Eye (tissue), 1 donor: ENCODE results near the gene EPN2.

ENCODE experiments used
- DNase-seq: peaks from one replicate; pipeline ENCODE4 v3.0.0-alpha.2; 2015

The EPN2 gene

DNA sequence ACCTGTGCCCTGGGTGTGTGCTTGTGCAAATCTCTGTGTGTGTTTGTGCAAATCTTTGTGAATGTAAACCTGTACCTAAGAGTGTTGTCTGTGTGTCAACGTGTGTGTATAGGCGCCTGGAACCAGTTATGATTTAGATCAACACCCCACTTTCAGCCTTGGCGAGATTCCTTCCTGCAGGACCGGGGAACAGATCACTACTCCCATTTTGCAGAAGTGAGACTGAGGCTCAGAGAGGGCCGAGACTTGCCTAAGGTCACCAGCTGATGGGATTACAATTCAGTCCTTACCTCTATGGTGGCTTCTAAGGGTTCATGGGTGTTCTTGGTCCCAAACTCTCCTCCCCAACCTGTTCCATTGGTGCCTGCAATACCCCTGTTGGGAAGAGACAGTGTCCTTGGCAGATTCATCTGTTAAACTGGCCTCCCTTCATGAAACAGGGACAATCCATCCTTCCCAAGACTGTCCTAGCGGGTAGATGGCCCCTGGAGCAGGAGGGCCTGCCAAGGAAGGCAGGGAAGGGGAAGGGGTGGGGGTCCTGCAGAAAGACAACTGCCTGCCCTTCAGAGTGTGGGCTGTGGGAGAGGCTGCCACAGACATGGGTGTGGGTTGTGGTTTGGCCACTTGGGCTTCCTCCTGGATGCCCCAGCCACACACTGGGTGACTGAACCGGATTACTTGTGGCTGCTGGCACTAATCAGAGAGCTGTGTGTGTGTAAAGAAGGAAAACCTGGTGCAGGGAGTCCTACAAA lies 134.3 kb downstream of the EPN2 start:
- DNase-seq, result no peak

DNA sequence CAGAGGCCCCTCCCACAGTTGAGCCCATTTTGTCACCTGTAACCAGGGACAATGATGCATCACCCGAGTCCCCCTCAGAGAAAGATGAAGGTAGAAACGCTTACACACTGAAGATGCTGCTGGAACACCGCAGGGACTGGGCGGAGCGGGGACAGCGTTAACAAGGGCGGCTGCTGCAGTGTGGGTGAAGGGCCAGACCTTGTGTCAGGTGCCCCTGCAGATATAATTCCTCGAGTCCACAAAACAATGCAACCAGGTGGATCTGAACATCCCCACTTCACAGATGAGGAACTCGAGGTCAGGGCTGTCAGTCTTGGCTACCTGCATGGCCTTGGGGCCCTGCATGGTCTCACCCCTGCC lies 134.8 kb downstream of the EPN2 start:
- DNase-seq, result no peak

DNA sequence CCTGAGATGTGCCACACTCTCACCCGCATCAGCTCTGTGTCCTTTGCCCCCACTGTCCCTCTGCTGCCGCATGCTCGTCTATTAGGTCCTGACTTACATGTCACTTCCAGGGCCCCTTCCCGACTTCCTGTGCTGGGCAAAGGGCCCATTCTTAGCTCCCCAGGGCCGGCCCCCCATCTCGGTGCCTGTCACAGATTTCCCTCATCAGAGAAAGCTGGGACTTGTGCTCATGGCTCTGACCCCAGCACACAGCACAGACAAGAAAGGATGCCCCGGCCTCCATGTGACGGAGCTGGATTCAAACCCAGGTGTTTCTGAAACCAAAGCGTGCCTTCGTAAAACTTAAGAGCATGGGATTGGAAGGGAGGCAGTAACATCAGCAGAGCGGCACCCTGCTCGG lies 135.3 kb downstream of the EPN2 start:
- no peak for DNase-seq

DNA sequence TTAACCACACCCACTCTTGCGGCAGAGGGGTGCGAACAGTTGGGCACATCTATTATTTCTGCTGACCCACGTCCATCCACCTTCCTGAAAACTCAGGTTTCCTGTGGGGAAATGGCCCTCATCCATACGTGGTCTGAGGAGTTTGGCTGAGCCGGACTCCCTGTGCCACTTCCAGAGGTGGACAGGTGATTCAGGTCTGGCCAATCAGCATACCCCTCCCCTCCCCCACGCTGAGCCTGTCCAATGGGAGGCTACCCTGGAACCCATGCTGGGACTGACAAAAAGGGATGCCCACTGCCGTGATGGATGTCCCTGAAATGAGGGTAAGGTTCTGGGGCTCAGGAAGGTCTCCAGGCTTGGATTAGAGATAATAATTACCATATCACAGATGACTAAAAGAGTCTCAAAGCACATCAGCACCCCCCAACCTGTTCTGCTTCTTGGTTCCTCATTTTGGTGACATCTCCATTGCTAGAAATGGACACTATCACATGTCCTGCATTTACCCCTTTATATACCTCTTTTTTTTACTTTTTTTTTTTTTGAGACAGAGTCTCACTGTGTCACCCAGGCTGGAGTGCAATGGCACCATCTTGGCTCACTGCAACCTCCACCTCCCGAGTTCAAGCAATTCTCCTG lies 135.8 kb downstream of the EPN2 start:
- DNase-seq, result no peak

DNA sequence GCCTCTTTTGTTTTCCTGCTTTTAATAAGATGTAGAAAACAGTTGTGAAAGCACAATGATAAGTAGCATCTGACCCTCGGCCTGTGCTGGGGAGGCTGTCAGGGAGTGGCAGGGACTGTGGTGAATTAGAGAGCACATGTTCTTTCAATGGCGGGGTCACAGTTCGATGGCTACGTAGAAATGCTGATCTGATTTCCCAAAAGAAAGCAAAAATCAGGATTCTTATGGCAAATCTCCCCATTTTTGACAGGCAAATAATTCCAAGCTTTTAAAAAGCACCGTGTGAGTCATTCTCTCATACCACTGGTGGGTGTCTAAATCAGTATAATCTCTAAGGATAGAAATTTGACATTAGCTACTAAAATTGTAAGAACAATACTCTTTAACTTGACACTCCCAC lies 137.0 kb downstream of the EPN2 start:
- no peak for DNase-seq

DNA sequence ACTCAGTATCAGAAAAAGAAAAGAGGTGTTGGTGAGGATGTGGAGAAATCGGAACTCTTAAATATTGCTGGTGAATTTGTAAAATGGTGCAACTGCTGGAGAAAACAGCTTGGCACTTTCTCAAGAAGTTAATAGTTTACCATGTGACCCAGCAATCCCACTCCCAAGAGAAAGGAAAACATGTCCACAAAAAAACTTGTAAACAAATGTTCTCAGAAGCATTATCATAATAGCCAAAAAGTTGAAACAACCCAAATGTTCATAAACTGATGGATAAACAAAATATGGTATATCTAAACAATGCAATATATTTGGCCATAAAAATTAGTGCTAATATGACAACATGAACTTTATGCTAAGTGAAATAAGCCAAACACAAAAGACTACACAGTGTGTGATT lies 138.6 kb downstream of the EPN2 start:
- no peak for DNase-seq

DNA sequence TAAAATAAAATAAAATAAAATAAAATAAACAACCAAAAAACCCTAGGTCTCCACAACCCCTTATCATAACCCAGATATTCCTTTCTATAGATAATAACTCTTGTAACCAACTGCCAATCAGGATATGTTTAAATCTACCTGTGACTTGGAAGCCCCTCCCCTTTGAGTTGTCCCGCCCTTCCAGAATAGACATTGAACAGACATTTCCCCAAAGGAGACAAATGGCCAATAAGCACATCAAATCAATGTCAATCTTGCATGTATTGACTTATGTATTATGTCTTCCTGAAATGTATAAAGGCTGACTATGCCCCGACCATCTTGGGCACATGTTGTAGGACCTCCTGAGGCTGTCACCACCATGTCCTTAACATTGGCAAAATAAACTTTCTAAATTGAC lies 139.6 kb downstream of the EPN2 start:
- DNase-seq, result peak; percentile 26

DNA sequence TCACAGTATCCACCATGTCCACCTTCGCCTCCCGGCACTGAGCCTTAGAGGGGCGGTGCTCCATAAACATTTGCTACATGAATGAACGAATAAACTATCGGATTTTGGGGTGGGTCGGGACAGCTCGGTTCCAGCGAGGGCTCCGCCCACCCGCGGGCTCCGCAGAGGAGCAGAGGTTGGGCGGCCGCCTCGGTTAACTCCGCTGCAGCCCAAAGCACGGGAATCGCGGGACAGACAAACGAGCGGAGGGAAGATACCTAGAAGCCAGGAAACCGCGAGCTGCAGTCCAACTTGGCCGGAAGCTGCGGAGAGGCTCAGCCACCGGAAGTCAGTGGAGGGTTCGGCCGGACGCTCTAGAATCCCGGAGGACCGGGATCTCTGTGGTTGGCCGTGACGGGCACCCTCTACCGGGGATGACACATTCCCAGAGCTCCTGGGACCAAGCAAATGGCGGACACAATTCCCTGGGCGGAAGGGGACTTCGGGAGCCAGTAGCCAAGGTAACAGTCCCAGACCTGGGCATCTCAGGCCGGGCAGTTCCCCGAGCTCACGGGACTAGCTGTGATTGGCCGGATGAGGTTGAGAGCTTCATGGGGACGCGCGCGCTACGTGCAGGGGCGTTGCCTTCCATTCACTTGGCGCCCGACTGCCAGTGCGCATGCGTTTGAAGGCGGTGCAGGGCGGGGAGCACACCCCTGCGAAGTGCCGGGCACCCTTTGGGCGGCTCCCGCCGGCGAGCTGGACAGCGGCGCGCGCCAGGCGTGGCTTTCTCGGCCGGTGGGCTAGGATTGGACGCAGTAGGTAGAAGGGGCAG lies 140.6 kb downstream of the EPN2 start:
- DNase-seq, result peak; percentile 99

DNA sequence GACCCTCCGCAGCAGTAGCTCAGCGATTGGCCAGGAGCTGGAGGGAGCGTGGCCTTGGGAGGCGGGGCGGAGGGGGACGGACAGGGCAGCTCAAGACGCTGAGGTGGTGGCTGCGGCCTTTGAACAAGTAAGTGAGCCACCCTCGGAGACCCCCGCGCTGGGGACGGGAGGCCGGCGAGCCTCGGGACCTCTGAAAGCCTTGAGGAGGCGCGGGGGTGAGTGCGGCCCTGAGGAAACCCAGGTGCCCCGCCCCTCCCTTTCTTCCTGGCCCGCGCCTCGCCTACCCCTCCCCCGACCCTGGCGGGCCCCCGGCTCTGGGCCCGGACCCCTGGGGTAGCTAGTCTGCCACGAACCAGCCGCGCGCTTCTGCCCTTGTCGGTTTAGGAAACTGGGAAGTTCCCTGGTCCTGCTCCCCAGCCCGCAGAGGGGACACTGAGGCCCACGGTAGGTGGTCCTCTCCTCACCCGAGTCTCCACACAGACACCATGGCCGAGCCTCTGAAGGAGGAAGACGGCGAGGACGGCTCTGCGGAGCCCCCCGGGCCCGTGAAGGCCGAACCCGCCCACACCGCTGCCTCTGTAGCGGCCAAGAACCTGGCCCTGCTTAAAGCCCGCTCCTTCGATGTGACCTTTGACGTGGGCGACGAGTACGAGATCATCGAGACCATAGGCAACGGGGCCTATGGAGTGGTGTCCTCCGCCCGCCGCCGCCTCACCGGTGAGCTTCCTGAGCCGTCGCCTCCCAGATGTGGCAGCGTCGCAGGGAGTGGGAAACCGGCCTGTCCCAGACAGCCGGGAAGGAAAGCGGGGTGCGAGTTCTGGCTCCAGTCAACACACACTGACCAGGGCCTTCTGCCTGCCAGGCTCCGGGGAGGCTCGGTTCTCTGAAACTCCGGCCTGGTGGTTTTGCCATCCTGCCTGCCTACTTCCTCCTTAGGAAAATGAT lies 141.5 kb downstream of the EPN2 start, which contains the start of gene MAPK7:
MAPK7 (plus strand) TSS at position 83 of the 945 bp plus-strand sequence; CDS start at position 486, 403 bp downstream.
- DNase-seq, result no peak

DNA sequence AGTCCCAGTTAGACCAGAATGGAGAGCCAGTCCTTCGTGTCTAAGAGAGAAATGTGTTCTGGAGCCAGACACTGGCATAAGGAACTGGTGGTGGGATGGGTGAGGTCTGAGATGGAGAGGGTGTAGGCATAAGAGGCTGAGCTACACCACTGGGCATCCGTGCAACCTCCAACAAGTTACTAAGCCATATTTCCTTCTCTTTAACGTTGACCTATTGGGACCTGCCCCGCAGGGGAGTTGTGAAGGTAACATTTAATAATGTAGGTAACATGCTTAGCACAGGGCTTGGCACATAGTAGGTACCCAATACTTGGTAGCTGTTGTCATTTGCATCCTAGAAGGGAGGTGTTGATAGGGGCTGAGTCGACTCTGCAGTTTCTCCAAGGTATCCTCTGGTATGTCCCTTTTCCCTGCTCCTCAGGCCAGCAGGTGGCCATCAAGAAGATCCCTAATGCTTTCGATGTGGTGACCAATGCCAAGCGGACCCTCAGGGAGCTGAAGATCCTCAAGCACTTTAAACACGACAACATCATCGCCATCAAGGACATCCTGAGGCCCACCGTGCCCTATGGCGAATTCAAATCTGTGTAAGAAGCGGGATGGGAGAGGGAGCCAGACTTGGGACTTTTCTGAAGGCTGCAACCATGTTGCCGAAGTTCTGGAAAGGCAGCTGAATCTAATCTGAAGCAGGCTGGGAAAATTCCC lies 142.3 kb downstream of the EPN2 start:
- no peak for DNase-seq

DNA sequence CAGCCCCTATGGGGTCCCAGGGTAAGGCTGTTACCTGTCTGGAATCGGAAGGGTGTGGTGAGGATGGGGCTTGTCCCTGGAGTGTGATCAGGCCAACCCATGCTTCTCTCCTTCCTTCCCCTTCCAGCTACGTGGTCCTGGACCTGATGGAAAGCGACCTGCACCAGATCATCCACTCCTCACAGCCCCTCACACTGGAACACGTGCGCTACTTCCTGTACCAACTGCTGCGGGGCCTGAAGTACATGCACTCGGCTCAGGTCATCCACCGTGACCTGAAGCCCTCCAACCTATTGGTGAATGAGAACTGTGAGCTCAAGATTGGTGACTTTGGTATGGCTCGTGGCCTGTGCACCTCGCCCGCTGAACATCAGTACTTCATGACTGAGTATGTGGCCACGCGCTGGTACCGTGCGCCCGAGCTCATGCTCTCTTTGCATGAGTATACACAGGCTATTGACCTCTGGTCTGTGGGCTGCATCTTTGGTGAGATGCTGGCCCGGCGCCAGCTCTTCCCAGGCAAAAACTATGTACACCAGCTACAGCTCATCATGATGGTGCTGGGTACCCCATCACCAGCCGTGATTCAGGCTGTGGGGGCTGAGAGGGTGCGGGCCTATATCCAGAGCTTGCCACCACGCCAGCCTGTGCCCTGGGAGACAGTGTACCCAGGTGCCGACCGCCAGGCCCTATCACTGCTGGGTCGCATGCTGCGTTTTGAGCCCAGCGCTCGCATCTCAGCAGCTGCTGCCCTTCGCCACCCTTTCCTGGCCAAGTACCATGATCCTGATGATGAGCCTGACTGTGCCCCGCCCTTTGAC lies 143.5 kb downstream of the EPN2 start:
- DNase-seq, result no peak

DNA sequence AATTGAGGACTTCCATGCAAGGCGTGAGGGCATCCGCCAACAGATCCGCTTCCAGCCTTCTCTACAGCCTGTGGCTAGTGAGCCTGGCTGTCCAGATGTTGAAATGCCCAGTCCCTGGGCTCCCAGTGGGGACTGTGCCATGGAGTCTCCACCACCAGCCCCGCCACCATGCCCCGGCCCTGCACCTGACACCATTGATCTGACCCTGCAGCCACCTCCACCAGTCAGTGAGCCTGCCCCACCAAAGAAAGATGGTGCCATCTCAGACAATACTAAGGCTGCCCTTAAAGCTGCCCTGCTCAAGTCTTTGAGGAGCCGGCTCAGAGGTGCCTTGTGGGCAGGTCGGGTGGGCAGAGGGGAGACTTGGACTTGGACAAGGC lies 144.2 kb downstream of the EPN2 start:
- no peak for DNase-seq

DNA sequence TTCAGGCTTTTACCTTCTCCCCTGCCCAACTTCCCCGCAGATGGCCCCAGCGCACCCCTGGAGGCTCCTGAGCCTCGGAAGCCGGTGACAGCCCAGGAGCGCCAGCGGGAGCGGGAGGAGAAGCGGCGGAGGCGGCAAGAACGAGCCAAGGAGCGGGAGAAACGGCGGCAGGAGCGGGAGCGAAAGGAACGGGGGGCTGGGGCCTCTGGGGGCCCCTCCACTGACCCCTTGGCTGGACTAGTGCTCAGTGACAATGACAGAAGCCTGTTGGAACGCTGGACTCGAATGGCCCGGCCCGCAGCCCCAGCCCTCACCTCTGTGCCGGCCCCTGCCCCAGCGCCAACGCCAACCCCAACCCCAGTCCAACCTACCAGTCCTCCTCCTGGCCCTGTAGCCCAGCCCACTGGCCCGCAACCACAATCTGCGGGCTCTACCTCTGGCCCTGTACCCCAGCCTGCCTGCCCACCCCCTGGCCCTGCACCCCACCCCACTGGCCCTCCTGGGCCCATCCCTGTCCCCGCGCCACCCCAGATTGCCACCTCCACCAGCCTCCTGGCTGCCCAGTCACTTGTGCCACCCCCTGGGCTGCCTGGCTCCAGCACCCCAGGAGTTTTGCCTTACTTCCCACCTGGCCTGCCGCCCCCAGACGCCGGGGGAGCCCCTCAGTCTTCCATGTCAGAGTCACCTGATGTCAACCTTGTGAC lies 144.7 kb downstream of the EPN2 start:
- DNase-seq, result no peak

DNA sequence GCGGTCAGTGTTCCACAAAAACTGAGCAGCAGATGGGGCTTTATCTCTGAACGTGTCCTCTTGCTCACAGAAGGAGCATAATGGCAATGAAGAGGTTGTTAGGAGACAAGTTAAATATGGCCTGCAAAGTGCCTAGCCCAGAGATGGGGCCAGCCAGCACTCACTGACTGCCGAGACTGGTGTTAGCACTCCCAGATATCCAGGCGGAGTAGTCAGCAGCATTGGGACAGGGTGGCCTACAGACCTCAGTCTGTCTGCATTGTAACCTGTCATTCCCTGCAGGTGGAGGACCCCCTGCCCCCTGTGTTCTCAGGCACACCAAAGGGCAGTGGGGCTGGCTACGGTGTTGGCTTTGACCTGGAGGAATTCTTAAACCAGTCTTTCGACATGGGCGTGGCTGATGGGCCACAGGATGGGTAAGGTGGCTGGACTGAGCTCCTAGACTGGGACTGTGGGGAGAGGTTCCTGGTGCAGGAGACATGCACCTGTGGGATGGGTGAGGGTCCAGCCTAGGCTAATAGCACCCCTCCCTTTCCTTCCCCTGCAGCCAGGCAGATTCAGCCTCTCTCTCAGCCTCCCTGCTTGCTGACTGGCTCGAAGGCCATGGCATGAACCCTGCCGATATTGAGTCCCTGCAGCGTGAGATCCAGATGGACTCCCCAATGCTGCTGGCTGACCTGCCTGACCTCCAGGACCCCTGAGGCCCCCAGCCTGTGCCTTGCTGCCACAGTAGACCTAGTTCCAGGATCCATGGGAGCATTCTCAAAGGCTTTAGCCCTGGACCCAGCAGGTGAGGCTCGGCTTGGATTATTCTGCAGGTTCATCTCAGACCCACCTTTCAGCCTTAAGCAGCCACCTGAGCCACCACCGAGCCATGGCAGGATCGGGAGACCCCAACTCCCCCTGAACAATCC lies 145.6 kb downstream of the EPN2 start:
- no peak for DNase-seq

DNA sequence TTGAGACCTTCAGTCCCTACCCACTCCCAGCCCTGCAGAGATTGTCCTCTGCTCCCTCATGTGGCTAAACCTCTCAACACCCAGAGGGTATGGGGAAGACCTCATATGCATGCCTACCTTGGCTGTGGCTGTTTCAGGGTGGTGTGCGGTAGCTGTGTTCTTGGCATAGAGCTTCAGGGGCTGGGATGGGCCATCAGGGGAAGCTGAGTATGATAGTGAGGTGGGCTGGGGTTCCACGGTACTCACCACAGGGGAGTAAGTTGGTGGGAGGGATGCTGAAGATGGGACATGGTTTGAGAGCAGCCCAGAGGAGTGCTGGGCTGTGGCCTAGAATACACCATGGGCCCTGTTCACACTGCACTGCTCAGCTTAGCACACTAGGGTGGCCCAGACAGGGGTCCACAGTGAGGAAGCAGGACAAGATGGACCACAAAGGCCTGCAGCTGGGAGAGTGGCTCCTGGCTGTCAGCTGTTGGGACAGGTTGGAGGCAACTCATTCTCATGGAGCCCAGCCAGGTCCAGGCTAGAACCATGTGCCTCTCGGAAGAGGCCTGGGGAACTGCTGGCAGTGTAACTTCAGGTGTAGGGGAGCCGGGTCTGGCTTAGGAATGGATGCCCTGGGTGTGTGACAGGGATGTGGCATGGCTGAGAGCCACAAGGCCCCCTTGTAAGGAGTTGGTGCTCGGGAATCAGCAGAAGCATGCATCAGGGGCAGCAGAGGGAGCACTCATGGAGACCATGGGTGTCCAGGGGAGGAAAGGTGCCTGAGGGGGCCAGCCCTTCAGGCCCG lies 146.7 kb downstream of the EPN2 start:
- no peak for DNase-seq

DNA sequence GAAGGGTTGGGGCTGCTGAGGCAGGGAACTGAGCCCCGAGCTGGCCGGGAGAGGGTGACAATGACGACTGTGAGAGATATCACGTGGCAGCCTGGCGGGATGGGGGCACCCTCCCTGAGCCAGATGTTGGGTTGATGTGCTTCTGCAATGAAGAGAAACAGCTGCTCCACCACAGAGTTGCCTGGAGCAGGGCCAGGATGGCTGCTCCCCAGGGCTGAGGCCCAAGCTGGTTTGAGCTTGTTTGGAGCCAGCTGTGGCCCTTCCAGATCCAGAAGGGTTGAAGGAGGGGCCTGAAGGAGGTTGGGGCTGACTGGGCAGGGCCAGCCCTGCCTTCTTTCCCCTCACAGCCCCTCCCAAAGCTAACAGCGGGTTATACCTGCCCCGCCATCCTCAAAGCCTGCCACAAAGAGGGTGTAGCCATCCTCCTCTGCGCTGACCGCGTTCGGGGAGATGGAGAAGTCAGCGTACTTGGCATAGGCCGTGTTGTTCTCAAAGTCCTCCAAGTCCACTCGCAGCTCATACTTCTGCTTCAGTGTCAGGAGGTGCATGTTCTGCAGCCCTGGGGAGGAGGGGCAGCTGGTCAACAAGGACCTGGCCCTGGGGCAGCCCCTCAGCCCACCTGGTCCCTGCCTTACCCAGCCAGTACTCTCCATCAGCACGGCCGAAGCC lies 147.7 kb downstream of the EPN2 start:
- DNase-seq, result peak; percentile 84

DNA sequence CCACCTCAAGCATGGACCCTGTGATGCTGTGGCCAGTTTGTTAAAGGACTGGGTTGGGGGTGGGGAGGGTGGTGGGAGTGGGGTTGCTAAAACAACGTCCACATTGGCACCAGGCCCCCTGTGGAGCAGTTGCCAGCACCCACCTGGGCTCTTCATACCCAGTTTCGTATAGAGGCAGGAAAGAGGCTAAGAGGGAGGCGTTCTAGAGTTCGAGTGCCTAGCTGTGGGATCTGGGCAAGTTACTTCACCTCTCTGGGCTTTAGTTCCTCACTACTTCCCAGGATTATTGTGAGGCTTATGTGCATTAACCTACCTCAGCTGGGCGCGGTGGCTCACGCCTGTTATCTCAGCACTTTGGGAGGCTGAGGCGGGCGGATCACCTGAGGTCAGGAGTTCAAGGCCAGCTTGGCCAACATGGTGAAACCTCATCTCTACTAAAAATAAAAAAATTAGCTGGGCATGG lies 148.4 kb downstream of the EPN2 start:
- no peak for DNase-seq
